Liver (tissue), 9 donors: Measurements from ENCODE around the gene RIT2. TPM values are rescaled to one million over a fixed set of nuclear protein-coding genes. Genes with fewer than 3 reads are reported as not detected.

ENCODE experiments used
- DNase-seq: peaks from one replicate; pipeline ENCODE4 v3.0.0-alpha.2; 2017; ENCODE audit warnings: low spot score
- H3K27ac ChIP-seq, 2 donors: one replicate each; pipeline ENCODE4 v1.7.0; 2013; ENCODE audit warnings: inconsistent platforms in 2 of 2, low read length in 2 of 2, control low read depth in 1 of 2, low read depth in 1 of 2, mild to moderate bottlenecking in 1 of 2
- H3K27me3 ChIP-seq, 4 donors: one replicate each; pipeline versions ENCODE4 v1.6.1 to v1.7.0; 2013; ENCODE audit warnings: low read length in 3 of 4, inconsistent platforms in 1 of 4, mild to moderate bottlenecking in 1 of 4, moderate library complexity in 1 of 4; ENCODE audit not compliant: control insufficient read depth in 4 of 4, insufficient read depth in 4 of 4
- H3K36me3 ChIP-seq, 4 donors: one replicate each; pipeline versions ENCODE4 v1.6.1 to v1.7.0; 2013; ENCODE audit warnings: low read length in 3 of 4, mild to moderate bottlenecking in 3 of 4, low read depth in 1 of 4, moderate library complexity in 1 of 4; ENCODE audit not compliant: control insufficient read depth in 4 of 4, insufficient read depth in 3 of 4
- H3K4me1 ChIP-seq, 4 donors: one replicate each; pipeline versions ENCODE4 v1.6.1 to v1.7.0; 2013; ENCODE audit warnings: low read length in 3 of 4, mild to moderate bottlenecking in 3 of 4, moderate library complexity in 1 of 4; ENCODE audit not compliant: control insufficient read depth in 4 of 4, insufficient read depth in 4 of 4
- H3K4me3 ChIP-seq, 3 donors: one replicate each; pipeline versions ENCODE4 v1.6.1 to v1.7.0; 2013; ENCODE audit warnings: low read length in 3 of 3, control low read depth in 1 of 3, low read depth in 1 of 3, mild to moderate bottlenecking in 1 of 3
- H3K9ac ChIP-seq, 2 donors: one replicate each; pipeline ENCODE4 v1.7.0; 2013; ENCODE audit warnings: low read length in 2 of 2, mild to moderate bottlenecking in 2 of 2, moderate library complexity in 2 of 2, control low read depth in 1 of 2, low read depth in 1 of 2
- H3K9me3 ChIP-seq, 4 donors: one replicate each; pipeline versions ENCODE4 v1.6.1 to v1.7.0; 2013; ENCODE audit warnings: low read length in 3 of 4; ENCODE audit not compliant: control insufficient read depth in 4 of 4
- EGR1 ChIP-seq, 2 donors: IDR thresholded peaks; 2 replicates each; pipeline ENCODE4 v1.6.1; 2016 to 2018; ENCODE audit warnings: antibody characterized with exemption in 2 of 2, low read depth in 2 of 2
- FOXA1 ChIP-seq: IDR thresholded peaks from 2 replicates; pipeline ENCODE4 v1.6.1; 2016; ENCODE audit warnings: antibody characterized with exemption
- FOXA2 ChIP-seq: IDR thresholded peaks from 2 replicates; pipeline ENCODE4 v1.6.1; 2016; ENCODE audit warnings: antibody characterized with exemption
- GABPA ChIP-seq, 2 donors: IDR thresholded peaks in 1 of 2; conservative IDR thresholded peaks in 1 of 2; 2 replicates each; pipeline ENCODE4 v1.6.1; 2016; ENCODE audit warnings: antibody characterized with exemption in 2 of 2, mild to moderate bottlenecking in 1 of 2, moderate library complexity in 1 of 2
- HNF4A ChIP-seq, 2 donors: conservative IDR thresholded peaks; 2 replicates each; pipeline ENCODE4 v1.6.1; 2016; ENCODE audit warnings: antibody characterized with exemption in 2 of 2, mild to moderate bottlenecking in 2 of 2
- HNF4G ChIP-seq: IDR thresholded peaks from 2 replicates; pipeline ENCODE4 v1.6.1; 2016; ENCODE audit warnings: antibody characterized with exemption
- JUND ChIP-seq, 2 donors: IDR thresholded peaks; 2 replicates each; pipeline ENCODE4 v1.6.1; 2016; ENCODE audit warnings: antibody characterized with exemption in 2 of 2
- NR2F2 ChIP-seq: IDR thresholded peaks from 2 replicates; pipeline ENCODE4 v1.6.1; 2016; ENCODE audit warnings: antibody characterized with exemption
- RAD21 ChIP-seq, 2 donors: IDR thresholded peaks; 2 replicates each; pipeline ENCODE4 v1.6.1; 2016; ENCODE audit warnings: antibody characterized with exemption in 2 of 2, mild to moderate bottlenecking in 2 of 2
- RXRA ChIP-seq, 2 donors: IDR thresholded peaks; 2 replicates each; pipeline ENCODE4 v1.6.1; 2017 to 2018; ENCODE audit warnings: antibody characterized with exemption in 2 of 2, mild to moderate bottlenecking in 1 of 2
- SP1 ChIP-seq: IDR thresholded peaks from 2 replicates; pipeline ENCODE4 v1.6.1; 2018; ENCODE audit warnings: antibody characterized with exemption, mild to moderate bottlenecking
- TAF1 ChIP-seq: conservative IDR thresholded peaks from 2 replicates; pipeline ENCODE4 v1.6.1; 2016; ENCODE audit warnings: antibody characterized with exemption, mild to moderate bottlenecking
- YY1 ChIP-seq: IDR thresholded peaks from 2 replicates; pipeline ENCODE4 v1.6.1; 2016; ENCODE audit warnings: antibody characterized with exemption, mild to moderate bottlenecking
- ZBTB33 ChIP-seq: IDR thresholded peaks from 2 replicates; pipeline ENCODE4 v1.6.1; 2016; ENCODE audit warnings: antibody characterized with exemption
- WGBS: extraction: QIAGEN DNeasy Blood & Tissue Kit; methylation state at CpG from one replicate; pipeline ENCODE4 v1.1.7; 2013; 5-methylcytosine and 5-hydroxymethylcytosine counted together
- polyA plus RNA-seq, 2 donors: library from polyadenylated mRNA; stranded (reverse) in 1 of 2; unstranded in 1 of 2; fragments of 200-250 nt in 1 of 2; fragments of >200 nt in 1 of 2; fragmentation: Nextera tagmentation in 1 of 2; extraction: Ambion mirVana in 1 of 2; gene quantifications; one replicate each; pipeline versions ENCODE4 v1.2.1 to v1.2.3, GENCODE V29; 2013 to 2015
- total RNA-seq, 2 donors: library from RNA; depleted of rRNA; stranded (reverse); fragments of >200 nt; gene quantifications; one replicate each; pipeline ENCODE4 v1.2.3, GENCODE V29; 2014
- TF ChIP-seq, protein P1 (sequence below): fragments of 150-350 bp; IDR thresholded peaks from 2 replicates; pipeline ENCODE4 v1.5.1; 2017; ENCODE audit warnings: improper control_type of control experiment, low read depth, low read length; ENCODE audit not compliant: missing input control
- TF ChIP-seq, protein P2 (sequence below): IDR thresholded peaks from 2 replicates; pipeline ENCODE4 v1.6.1; 2016; ENCODE audit warnings: antibody characterized with exemption, mild to moderate bottlenecking
- TF ChIP-seq, protein P3 (sequence below): IDR thresholded peaks from 2 replicates; pipeline ENCODE4 v1.6.1; 2016; ENCODE audit warnings: antibody characterized with exemption
- donor health status: healthy.
- donor health status: healthy.
- donor health status: healthy.
- donor health status: healthy.
- donor health status: healthy.

The RIT2 gene
- total and polyA plus RNA-seq, 4 donors, result not detected

- no peaks in the 10 kb centered on the region for H3K4me1 ChIP-seq
- H3K36me3 ChIP-seq, result no peaks in the 10 kb centered on the region
- H3K4me3 ChIP-seq, result no peak overlapping the region
- H3K9me3 ChIP-seq, result no peaks in the 10 kb centered on the region
- no peak for TF ChIP-seq YY1
- no peak overlapping the region for H3K27ac ChIP-seq
- DNase-seq, result no peak
- WGBS, result 71% methylated on average over 1 of the region's 1 CpG
- peaks cover 0 to 3% (median 0%) of the 10 kb centered on the region in 4 donors for H3K27me3 ChIP-seq
- no peak overlapping the region for H3K9ac ChIP-seq
Measured at GRCh38 chr18:43031169-43031568, 84.3 kb downstream of the RIT2 start.

- TF ChIP-seq GABPA (IDR thresholded peaks at IDR 0.05 in 1 of 2, conservative IDR thresholded peaks at IDR 0.05 in 1 of 2) (no peak), HNF4G (no peak)
- no peaks in the 10 kb centered on the region for H3K36me3 ChIP-seq
- no peak overlapping the region for H3K4me3 ChIP-seq
- no peak overlapping the region for H3K27ac ChIP-seq
- no peak overlapping the region for H3K9ac ChIP-seq
- H3K27me3 ChIP-seq, result no peaks in the 10 kb centered on the region
- no peak for DNase-seq
- H3K9me3 ChIP-seq, result no peaks in the 10 kb centered on the region
- H3K4me1 ChIP-seq, result no peaks in the 10 kb centered on the region
Measured at GRCh38 chr18:43029414-43029813, 86.1 kb downstream of the RIT2 start.

DNA sequence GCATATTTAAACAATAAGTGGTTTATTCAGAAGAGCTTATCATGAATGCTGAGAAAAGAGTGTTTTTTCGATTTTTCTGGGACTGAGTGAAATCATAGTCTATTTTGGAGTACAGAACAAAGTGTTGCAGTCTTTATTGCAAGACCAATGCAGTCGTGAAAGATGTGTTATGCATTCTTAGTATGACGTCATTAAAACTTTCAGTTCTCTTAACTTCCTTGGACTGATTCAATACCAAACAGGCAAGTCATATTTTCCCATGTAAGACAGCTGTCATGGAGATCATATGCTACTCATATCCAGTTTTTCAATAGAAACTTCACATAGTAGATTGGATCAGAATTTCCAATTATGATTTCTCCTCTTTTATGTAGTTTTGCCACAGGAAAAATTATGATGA, 92.6 kb downstream of the RIT2 start:
- 60% methylated on average over 3 of the region's 3 CpGs for WGBS
- Histone ChIP-seq H3K4me1 (no peaks in the 10 kb centered on the region), H3K4me3 (no peak overlapping the region), H3K27me3 (peaks cover 0 to 1% (median 0%) of the 10 kb centered on the region in 4 donors), H3K9ac (no peak overlapping the region), H3K27ac (no peak overlapping the region), H3K36me3 (no peaks in the 10 kb centered on the region), H3K9me3 (no peaks in the 10 kb centered on the region)
- TF ChIP-seq, protein P1, sequence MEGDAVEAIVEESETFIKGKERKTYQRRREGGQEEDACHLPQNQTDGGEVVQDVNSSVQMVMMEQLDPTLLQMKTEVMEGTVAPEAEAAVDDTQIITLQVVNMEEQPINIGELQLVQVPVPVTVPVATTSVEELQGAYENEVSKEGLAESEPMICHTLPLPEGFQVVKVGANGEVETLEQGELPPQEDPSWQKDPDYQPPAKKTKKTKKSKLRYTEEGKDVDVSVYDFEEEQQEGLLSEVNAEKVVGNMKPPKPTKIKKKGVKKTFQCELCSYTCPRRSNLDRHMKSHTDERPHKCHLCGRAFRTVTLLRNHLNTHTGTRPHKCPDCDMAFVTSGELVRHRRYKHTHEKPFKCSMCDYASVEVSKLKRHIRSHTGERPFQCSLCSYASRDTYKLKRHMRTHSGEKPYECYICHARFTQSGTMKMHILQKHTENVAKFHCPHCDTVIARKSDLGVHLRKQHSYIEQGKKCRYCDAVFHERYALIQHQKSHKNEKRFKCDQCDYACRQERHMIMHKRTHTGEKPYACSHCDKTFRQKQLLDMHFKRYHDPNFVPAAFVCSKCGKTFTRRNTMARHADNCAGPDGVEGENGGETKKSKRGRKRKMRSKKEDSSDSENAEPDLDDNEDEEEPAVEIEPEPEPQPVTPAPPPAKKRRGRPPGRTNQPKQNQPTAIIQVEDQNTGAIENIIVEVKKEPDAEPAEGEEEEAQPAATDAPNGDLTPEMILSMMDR, result no peak
- TF ChIP-seq RAD21 (IDR thresholded peaks at IDR 0.05), result no peak
- DNase-seq, result no peak

DNA sequence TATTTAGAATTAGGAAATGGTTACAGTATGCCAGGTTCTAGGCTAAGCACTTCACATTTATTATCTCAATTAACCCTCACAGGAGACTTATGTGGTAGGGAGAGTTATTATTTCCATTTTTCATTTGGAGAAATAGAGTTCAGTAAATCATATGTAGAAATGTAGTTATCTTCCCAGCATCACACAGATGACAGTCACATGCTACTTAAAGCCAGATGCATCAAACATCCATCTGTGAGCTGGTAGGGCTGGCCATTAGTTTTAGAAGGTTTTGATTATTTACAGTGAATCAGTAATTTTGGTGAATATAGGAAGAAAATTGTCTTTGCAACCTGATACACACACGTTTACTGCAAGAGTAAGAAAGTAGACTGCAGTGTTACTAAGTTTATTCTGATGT, 97.9 kb downstream of the RIT2 start:
- H3K27ac ChIP-seq, result no peak overlapping the region
- no peak overlapping the region for H3K4me3 ChIP-seq
- H3K36me3 ChIP-seq, result no peaks in the 10 kb centered on the region
- no peaks in the 10 kb centered on the region for H3K9me3 ChIP-seq
- H3K9ac ChIP-seq, result no peak overlapping the region
- H3K27me3 ChIP-seq, result peaks cover 0 to 2% (median 0%) of the 10 kb centered on the region in 4 donors
- no peaks in the 10 kb centered on the region for H3K4me1 ChIP-seq
- DNase-seq, result no peak
- WGBS, result 65% methylated on average over 1 of the region's 1 CpG
- TF ChIP-seq RAD21 (IDR thresholded peaks at IDR 0.05) (no peak), NR2F2 (no peak), HNF4A (conservative IDR thresholded peaks at IDR 0.05) (no peak), SP1 (no peak), EGR1 (IDR thresholded peaks at IDR 0.05; ENCODE audit: low read depth in 2 of 2) (no peak), FOXA2 (no peak), HNF4G (no peak), YY1 (no peak), RXRA (IDR thresholded peaks at IDR 0.05) (no peak), GABPA (IDR thresholded peaks at IDR 0.05 in 1 of 2, conservative IDR thresholded peaks at IDR 0.05 in 1 of 2) (no peak), ZBTB33 (no peak), JUND (IDR thresholded peaks at IDR 0.05) (no peak), TAF1 (no peak), FOXA1 (no peak)
- TF ChIP-seq, protein P2, sequence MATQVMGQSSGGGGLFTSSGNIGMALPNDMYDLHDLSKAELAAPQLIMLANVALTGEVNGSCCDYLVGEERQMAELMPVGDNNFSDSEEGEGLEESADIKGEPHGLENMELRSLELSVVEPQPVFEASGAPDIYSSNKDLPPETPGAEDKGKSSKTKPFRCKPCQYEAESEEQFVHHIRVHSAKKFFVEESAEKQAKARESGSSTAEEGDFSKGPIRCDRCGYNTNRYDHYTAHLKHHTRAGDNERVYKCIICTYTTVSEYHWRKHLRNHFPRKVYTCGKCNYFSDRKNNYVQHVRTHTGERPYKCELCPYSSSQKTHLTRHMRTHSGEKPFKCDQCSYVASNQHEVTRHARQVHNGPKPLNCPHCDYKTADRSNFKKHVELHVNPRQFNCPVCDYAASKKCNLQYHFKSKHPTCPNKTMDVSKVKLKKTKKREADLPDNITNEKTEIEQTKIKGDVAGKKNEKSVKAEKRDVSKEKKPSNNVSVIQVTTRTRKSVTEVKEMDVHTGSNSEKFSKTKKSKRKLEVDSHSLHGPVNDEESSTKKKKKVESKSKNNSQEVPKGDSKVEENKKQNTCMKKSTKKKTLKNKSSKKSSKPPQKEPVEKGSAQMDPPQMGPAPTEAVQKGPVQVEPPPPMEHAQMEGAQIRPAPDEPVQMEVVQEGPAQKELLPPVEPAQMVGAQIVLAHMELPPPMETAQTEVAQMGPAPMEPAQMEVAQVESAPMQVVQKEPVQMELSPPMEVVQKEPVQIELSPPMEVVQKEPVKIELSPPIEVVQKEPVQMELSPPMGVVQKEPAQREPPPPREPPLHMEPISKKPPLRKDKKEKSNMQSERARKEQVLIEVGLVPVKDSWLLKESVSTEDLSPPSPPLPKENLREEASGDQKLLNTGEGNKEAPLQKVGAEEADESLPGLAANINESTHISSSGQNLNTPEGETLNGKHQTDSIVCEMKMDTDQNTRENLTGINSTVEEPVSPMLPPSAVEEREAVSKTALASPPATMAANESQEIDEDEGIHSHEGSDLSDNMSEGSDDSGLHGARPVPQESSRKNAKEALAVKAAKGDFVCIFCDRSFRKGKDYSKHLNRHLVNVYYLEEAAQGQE, result no peak
- TF ChIP-seq, protein P3, sequence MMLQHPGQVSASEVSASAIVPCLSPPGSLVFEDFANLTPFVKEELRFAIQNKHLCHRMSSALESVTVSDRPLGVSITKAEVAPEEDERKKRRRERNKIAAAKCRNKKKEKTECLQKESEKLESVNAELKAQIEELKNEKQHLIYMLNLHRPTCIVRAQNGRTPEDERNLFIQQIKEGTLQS, result no peak
